K562 (cell line): ENCODE results near the gene KIAA0825. TPM values are rescaled to one million over a fixed set of nuclear protein-coding genes. Genes with fewer than 3 reads are reported as not detected.

Source experiments
- ATAC-seq: fragments of 200-7000 bp; cut with Tn5 transposase; 3 replicates; pipeline ENCODE4 v1.9.1; 2020; ENCODE audit warnings: moderate library complexity
- BruUV-seq: library from RNA; stranded (reverse); fragments of 400-500 nt; replicated peaks from 2 replicates; lab custom pipeline; 2021; lab: Mats Ljungman, UMichigan
- CTCF ChIA-PET: fragments of 300-600 bp; formaldehyde crosslinking; extraction: SDS; loops from one replicate; lab custom pipeline; 2021; ENCODE audit warnings: low intra/inter-chr PET ratio; lab: Yijun Ruan, JAX
- POLR2A ChIA-PET: fragments of 300-600, 350-650 bp; sonication (Branson Sonifier 250); formaldehyde crosslinking; extraction: SDS; loops from one replicate; lab custom pipeline; 2021; ENCODE audit warnings: antibody characterized with exemption, inconsistent platforms; lab: Yijun Ruan, JAX
- DNase-seq, 4 experiments: peaks; one replicate each; pipeline versions ENCODE4 v3.0.0 to v3.0.0-alpha.2; 2011 to 2018; ENCODE audit warnings: low spot score in 3 of 4, mixed read lengths in 3 of 4; ENCODE audit errors: extremely low read depth in 1 of 4
- FAIRE-seq: peaks from 2 replicates; lab custom pipeline; 2011; peaks lifted over from hg19 to GRCh38; lab: Jason Lieb, UNC
- H2AFZ ChIP-seq: 2 replicates; pipeline ENCODE4 v1.6.0; 2011; ENCODE audit warnings: low read depth, low read length, control low read depth, inconsistent platforms
- H3K27ac ChIP-seq: fragments of 200-600 bp; 3 replicates; pipeline ENCODE4 v1.8.0; 2011; ENCODE audit warnings: low read depth, mild to moderate bottlenecking, control low read depth, inconsistent platforms, low read length, moderate library complexity, mixed read lengths; ENCODE audit errors: extremely low read depth
- H3K27me3 ChIP-seq, 2 experiments: fragments of 300-600 bp in 1 of 2; 2 replicates in 1 of 2; 3 replicates in 1 of 2; pipeline versions ENCODE4 v1.6.0 to v1.8.0; 2011; ENCODE audit warnings: inconsistent platforms in 2 of 2, low read length in 2 of 2, mild to moderate bottlenecking in 1 of 2, mixed read lengths in 1 of 2, moderate library complexity in 1 of 2; ENCODE audit not compliant: control insufficient read depth in 2 of 2, insufficient read depth in 2 of 2
- H3K36me3 ChIP-seq: fragments of 300-600 bp; 3 replicates; pipeline ENCODE4 v1.8.0; 2011; ENCODE audit warnings: mild to moderate bottlenecking, low read length, inconsistent platforms; ENCODE audit not compliant: control insufficient read depth, insufficient read depth
- H3K4me1 ChIP-seq, 2 experiments: fragments of 200-600 bp in 1 of 2; replicated peaks in 1 of 2; 2 replicates in 1 of 2; 3 replicates in 1 of 2; pipeline versions ENCODE4 v1.5.1 to v1.8.0; 2011; ENCODE audit warnings: inconsistent platforms in 2 of 2, low read length in 2 of 2, mild to moderate bottlenecking in 1 of 2, mixed read lengths in 1 of 2, moderate library complexity in 1 of 2; ENCODE audit not compliant: control insufficient read depth in 2 of 2, insufficient read depth in 2 of 2
- H3K4me2 ChIP-seq: 2 replicates; pipeline ENCODE4 v1.6.1; 2011; ENCODE audit warnings: low read length, control low read depth, inconsistent platforms, mixed read lengths; ENCODE audit not compliant: insufficient read depth
- H3K4me3 ChIP-seq: fragments of 200-600 bp; sonication (generic), shearing (Covaris generic); 2 replicates; pipeline ENCODE4 v1.5.1; 2016; ENCODE audit warnings: control low read depth, inconsistent platforms
- H3K79me2 ChIP-seq: fragments of 200-600 bp; 3 replicates; pipeline ENCODE4 v1.8.0; 2011; ENCODE audit warnings: low read length, inconsistent platforms; ENCODE audit not compliant: control insufficient read depth, insufficient read depth
- H3K9ac ChIP-seq, 2 experiments: 2 replicates each; pipeline versions ENCODE4 v1.6.0 to v1.6.1; 2011; ENCODE audit warnings: low read depth in 2 of 2, low read length in 2 of 2, control low read depth in 1 of 2, inconsistent platforms in 1 of 2, mild to moderate bottlenecking in 1 of 2, mixed read lengths in 1 of 2; ENCODE audit not compliant: insufficient read depth in 1 of 2
- H3K9me1 ChIP-seq: one replicate; pipeline ENCODE4 v1.6.0; 2011; ENCODE audit warnings: inconsistent platforms, mild to moderate bottlenecking, low read length, moderate library complexity; ENCODE audit not compliant: control insufficient read depth, insufficient read depth
- H3K9me3 ChIP-seq: replicated peaks from 2 replicates; pipeline ENCODE4 v1.5.1; 2011; ENCODE audit warnings: low read depth, low read length, inconsistent platforms; ENCODE audit not compliant: control insufficient read depth, insufficient read depth
- H4K20me1 ChIP-seq: replicated peaks from 2 replicates; pipeline ENCODE4 v1.6.1; 2011; ENCODE audit warnings: low read length, inconsistent platforms, mixed read lengths; ENCODE audit not compliant: control insufficient read depth, insufficient read depth
- ARHGAP35 ChIP-seq: fragments of 450-650 bp; IDR thresholded peaks from 2 replicates; pipeline ENCODE4 v1.6.1; 2018; ENCODE audit not compliant: partially characterized antibody
- CTBP1 ChIP-seq: fragments of 450-650 bp; IDR thresholded peaks from 2 replicates; pipeline ENCODE4 v1.6.1; 2016; ENCODE audit warnings: borderline replicate concordance
- MTA3 ChIP-seq: fragments of 450-650 bp; formaldehyde crosslinking; IDR thresholded peaks from 2 replicates; pipeline ENCODE4 v1.6.1; 2017; ENCODE audit warnings: mild to moderate bottlenecking, borderline replicate concordance
- NELFE ChIP-seq: IDR thresholded peaks from 2 replicates; pipeline ENCODE4 v1.6.1; 2011; ENCODE audit warnings: mild to moderate bottlenecking; ENCODE audit not compliant: insufficient read depth, insufficient read length
- STAG1 ChIP-seq: sonication (generic); formaldehyde crosslinking; IDR thresholded peaks from 2 replicates; pipeline ENCODE4 v1.5.0; 2020; ENCODE audit warnings: missing genetic modification reagents, borderline replicate concordance
- ZNF184 ChIP-seq: sonication (generic); formaldehyde crosslinking; IDR thresholded peaks from 2 replicates; pipeline ENCODE4 v1.5.0; 2020; ENCODE audit warnings: missing genetic modification reagents
- ZNF253 ChIP-seq: fragments of 250-450 bp; sonication (Bioruptor Pico); conservative IDR thresholded peaks from 2 replicates; pipeline ENCODE4 v1.6.1; 2021; ENCODE audit warnings: mild to moderate bottlenecking
- ZNF512 ChIP-seq: IDR thresholded peaks from 2 replicates; pipeline ENCODE4 v1.6.1; 2016; ENCODE audit warnings: missing genetic modification characterization, missing compliant biosample characterization
- ZNF699 ChIP-seq: fragments of 250-450 bp; sonication (Bioruptor Pico); IDR thresholded peaks from 2 replicates; pipeline ENCODE4 v1.8.0; 2021; ENCODE audit warnings: mild to moderate bottlenecking, moderate library complexity; ENCODE audit not compliant: insufficient replicate concordance
- WGBS: fragments of 100-300 bp; shearing (Covaris generic); methylation state at CpG from one replicate; pipeline ENCODE4 v1.1.6; 2016; ENCODE audit warnings: low coverage, mixed read lengths; ENCODE audit not compliant: insufficient coverage; ENCODE audit errors: missing lambda C conversion rate; 5-methylcytosine and 5-hydroxymethylcytosine counted together
- in situ Hi-C: fragments of 300-500 bp; cut with MboI; formaldehyde crosslinking; loops from 4 replicates; pipeline ENCODE4 v1.15.0; 2018; ENCODE audit warnings: inconsistent platforms, mixed read lengths
- intact Hi-C: fragments of 100-400 bp; cut with micrococcal nuclease; formaldehyde crosslinking; loops from 2 replicates; pipeline ENCODE4 v1.14.2; 2022
- polyA plus RNA-seq, 8 experiments: library from polyadenylated mRNA; depleted of rRNA in 4 of 8; stranded (reverse) in 5 of 8; unstranded in 3 of 8; fragments of >200 nt; fragmentation: Nextera tagmentation in 2 of 8; fragmentation: Illumina TruSeq in 1 of 8; extraction: Ambion mirVana in 2 of 8; extraction: Trizol in 1 of 8; gene quantifications; 2 replicates each; pipeline versions ENCODE4 v1.2.1 to v1.2.3, GENCODE V29; 2011 to 2014; ENCODE audit warnings: inconsistent platforms in 1 of 8, missing spikeins in 1 of 8
- total RNA-seq, 7 experiments: library from RNA; depleted of rRNA in 6 of 7; stranded (reverse); fragments of >200 nt in 6 of 7; fragmentation: Illumina TruSeq in 2 of 7; extraction: Trizol in 2 of 7; gene quantifications; 2 replicates each; pipeline versions ENCODE4 v1.2.1 to v1.2.3, GENCODE V29; 2011 to 2021; ENCODE audit warnings: low replicate concordance in 1 of 7
- TF ChIP-seq, protein P1 (sequence below), 2 experiments: fragments of 250-450 bp in 1 of 2; fragments of 450-650 bp in 1 of 2; sonication (Bioruptor Pico) in 1 of 2; IDR thresholded peaks; 2 replicates each; pipeline versions ENCODE4 v1.6.1 to v1.8.0; 2016 to 2021; ENCODE audit warnings: mild to moderate bottlenecking in 2 of 2, moderate library complexity in 2 of 2, missing compliant biosample characterization in 1 of 2, missing genetic modification characterization in 1 of 2

Gene KIAA0825
- total and polyA plus RNA-seq, 9 of the 15 experiments (the other 6 are each of a cell fraction or from before 2014, with no cell fraction given) = 0.05 to 0.36 (median 0.16) TPM; not detected in 1

GRCh38 chr5:94463739-94464138, 154.7 kb downstream of the KIAA0825 start:
- H4K20me1 ChIP-seq = no peaks in the 10 kb centered on the region
- 0% methylated on average over 1 of the region's 2 CpGs for WGBS
- CTCF ChIA-PET = interaction anchor here (0.7 kb wide), 1 partner anchor 549 kb away, joined by 3 read pairs; no protein-coding TSS in a partner anchor
- H3K4me1 ChIP-seq = no peaks in the 10 kb centered on the region
- H3K79me2 ChIP-seq = no peaks in the 10 kb centered on the region
- in situ Hi-C loops = no loop called here
- H3K9me1 ChIP-seq = no peaks in the 10 kb centered on the region
- ATAC-seq (no peak), FAIRE-seq (no peak)
- H2AFZ ChIP-seq = no peak overlapping the region
- no peak overlapping the region for H3K4me3 ChIP-seq
- no peak overlapping the region for H3K9ac ChIP-seq
- H3K9me3 ChIP-seq = no peaks in the 10 kb centered on the region
- intact Hi-C loops = no loop called here
- TF ChIP-seq NELFE (no peak), ARHGAP35 (no peak), MTA3 (no peak), ZNF699 (CRISPR knock-in tag) (no peak), ZNF184 (CRISPR knock-in tag) (no peak), ZNF512 (tag) (no peak), CTBP1 (no peak), ZNF253 (CRISPR knock-in tag) (no peak), STAG1 (CRISPR knock-in tag) (no peak)
- TF ChIP-seq, protein P1, sequence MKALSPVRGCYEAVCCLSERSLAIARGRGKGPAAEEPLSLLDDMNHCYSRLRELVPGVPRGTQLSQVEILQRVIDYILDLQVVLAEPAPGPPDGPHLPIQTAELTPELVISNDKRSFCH (CRISPR knock-in tag; IDR thresholded peaks at IDR 0.05) = no peak
- TF ChIP-seq, protein P1 (tag; IDR thresholded peaks at IDR 0.05) = no peak
- TF ChIP-seq, all 486 proteins: peak for 0
- no peak for DNase-seq
- POLR2A ChIA-PET = no interaction called here
- BruUV-seq = no TSS peak
- Histone ChIP-seq H3K27ac (no peak overlapping the region), H3K36me3 (no peaks in the 10 kb centered on the region), H3K4me2 (no peak overlapping the region), H3K27me3 (no peaks in the 10 kb centered on the region)
